Effector CD8-positive, alpha-beta T cell (primary cell): Measurements from ENCODE around the gene SLC7A9.
"Not testable (repeated sequence)": the region's sequence is repeated elsewhere in the genome, so short reads cannot be mapped to it uniquely, and the experiment has no call there.

Experiments used
- DNase-seq: peaks from one replicate; lab custom pipeline; 2025; lab: John Stamatoyannopoulos, UW

SLC7A9 gene

GRCh38 chr19:32864318-32865007 is 5.1 kb downstream of the SLC7A9 start:
- DNase-seq: no peak

GRCh38 chr19:32863841-32864240 is 5.7 kb downstream of the SLC7A9 start:
- no peak for DNase-seq

GRCh38 chr19:32863301-32863700 is 6.3 kb downstream of the SLC7A9 start:
- DNase-seq: no peak

GRCh38 chr19:32862741-32863140 is 6.8 kb downstream of the SLC7A9 start:
- DNase-seq: no peak

DNA sequence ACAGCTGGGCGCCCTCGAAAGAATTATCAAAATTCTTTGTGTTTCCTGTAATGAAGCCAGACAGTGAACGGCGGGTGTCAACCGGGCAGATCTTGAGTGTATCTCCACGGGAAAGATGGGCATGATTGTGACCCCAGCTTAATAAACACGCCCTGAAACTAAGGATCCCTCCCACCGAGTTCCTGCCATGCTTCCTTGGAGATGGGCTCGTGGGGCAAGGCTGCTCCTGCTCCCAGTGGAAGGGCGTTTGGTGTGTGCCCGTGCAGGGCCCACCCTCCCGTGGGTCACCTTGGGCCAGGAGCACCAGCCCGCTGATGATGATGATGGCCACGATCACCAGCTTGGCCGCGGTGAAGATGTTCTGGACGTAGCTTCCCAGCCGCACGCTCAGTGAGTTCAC is 7.4 kb downstream of the SLC7A9 start:
- no peak for DNase-seq

DNA sequence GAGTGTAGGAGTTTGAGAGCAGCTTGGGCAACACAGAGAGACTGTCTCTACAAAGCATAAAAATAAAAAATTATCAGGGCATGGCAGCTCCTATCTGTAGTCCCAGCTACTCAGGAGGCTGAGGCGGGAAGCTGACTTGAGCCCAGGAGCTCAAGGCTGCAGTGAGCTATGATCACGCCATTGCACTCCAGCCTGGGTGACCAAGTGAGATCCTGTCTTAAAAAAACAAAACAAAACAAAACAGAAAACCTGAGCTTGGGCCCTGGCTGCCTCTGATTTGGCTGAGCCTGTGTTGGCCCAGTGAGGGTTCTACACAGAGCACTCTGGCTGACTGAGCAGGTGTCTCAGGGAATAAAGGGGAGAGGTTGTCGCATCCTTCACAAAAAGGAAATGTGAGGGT is 8.0 kb downstream of the SLC7A9 start:
- DNase-seq: no peak

DNA sequence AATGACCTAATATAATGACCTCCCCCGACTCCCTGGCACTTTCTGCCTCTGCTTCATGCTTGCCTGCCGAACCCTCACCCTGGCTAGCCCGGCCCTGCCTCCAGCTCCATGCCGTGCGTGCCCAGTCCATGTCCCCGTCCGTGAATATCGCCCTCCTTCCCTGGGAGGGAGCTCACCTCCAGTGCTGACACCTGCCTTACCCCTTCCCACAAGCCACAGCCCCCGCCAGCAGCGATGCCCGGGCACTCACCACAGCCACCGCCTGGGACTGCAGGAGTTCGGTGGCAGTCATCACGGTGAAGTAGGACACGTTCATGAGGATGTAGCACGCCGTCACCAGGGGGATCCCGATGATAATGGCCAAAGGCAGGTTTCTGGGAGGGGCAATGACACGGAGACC is 10.0 kb downstream of the SLC7A9 start:
- DNase-seq: no peak

- no peak for DNase-seq
These were observed 11.0 kb downstream of the SLC7A9 start for GRCh38 chr19:32858559-32858958.

- no peak for DNase-seq
These were observed 11.4 kb downstream of the SLC7A9 start for GRCh38 chr19:32858155-32858554.

DNA sequence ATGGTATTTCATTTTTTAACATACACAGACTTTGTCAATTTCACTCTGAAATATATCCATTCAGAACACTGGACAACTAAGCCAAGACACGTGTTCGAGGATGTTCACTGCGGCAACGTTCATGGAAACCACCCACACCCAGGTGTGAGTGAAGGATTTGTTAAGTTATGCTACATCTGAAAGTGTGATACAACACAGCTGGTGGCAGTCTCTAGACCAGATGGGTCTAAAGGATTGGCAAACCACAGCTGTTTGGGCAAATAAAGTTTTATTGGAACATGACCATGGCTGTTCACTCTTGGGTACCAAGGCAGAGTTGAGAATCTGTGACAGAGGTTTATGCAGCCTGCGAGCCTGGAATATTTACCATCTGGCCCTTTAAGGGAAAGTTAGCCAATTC is 12.0 kb downstream of the SLC7A9 start:
- DNase-seq: no peak

- not testable (repeated sequence) for DNase-seq
These were observed 12.7 kb downstream of the SLC7A9 start for GRCh38 chr19:32856818-32857217.

DNA sequence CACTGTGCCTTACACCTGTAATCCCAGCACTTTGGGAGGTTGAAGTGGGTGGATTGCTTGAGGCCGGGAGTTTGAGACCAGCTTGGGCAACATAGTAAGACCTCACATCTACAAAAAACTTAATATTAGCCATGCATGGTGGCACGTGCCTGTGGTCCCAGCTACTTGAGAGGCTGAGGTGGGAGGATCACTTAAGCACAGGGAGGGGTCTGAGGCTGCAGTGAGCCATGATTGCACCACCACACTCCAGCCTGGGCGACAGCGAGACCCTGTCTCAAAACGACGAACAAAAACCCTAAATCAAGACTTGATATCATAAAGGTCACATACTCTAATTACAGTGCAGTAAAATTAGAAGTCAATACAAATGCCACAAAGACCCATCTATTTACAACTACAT is 17.4 kb downstream of the SLC7A9 start:
- DNase-seq: no peak

- DNase-seq: not testable (repeated sequence)
These were observed 21.5 kb downstream of the SLC7A9 start for GRCh38 chr19:32848035-32848434.

DNA sequence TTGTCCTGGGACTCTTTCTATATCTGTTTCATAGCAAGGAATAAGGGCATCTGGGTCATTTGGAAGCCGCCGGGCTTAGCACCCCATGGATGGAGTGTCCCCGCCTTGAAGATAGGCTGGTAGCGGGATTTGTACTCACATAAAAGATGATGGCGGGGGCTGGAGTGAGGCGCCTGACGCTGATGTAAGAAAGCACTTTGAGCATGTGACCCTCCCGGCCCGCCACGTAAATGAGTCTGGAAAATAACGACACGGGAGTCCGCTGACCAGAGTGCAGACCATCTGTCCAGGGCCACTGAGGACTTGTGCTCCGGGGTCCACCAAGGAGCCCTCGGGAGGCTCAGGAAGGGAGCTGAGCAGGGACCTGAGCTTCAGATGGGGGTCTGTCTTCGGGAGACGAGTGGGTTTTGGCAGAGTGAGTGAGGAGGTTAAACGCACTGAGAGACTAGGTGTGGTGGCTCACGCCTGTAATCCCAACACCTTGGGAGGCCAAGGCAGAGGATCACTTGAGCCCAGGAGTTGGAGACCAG is 25.8 kb downstream of the SLC7A9 start:
- no peak for DNase-seq

DNA sequence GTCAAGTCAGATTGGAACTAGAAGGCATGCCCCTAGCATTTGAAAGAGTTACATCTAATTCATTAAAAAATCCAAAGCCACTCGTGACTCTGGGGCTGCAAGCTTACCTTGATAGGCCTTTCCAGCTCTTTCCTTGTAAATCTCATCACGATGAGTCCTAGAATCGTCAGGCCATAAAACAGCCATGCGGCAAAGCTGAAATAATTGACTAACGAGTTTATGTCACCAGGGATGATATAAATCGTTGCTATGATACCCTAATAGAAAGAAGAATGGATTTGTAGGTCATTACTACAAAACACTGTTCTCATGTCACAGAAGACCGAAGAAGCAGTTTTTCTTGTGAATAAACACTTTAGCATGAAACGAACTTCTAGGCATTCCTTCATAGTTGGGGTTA is 27.5 kb downstream of the SLC7A9 start:
- no peak for DNase-seq

GRCh38 chr19:32837531-32837930 is 32.0 kb downstream of the SLC7A9 start:
- no peak for DNase-seq

GRCh38 chr19:32833388-32833787 is 36.2 kb downstream of the SLC7A9 start:
- DNase-seq: not testable (repeated sequence)

GRCh38 chr19:32832825-32833224 is 36.7 kb downstream of the SLC7A9 start:
- not testable (repeated sequence) for DNase-seq

- DNase-seq: not testable (repeated sequence)
These were observed 37.5 kb downstream of the SLC7A9 start for GRCh38 chr19:32832094-32832493.

GRCh38 chr19:32831611-32832010 is 38.0 kb downstream of the SLC7A9 start:
- no peak for DNase-seq

GRCh38 chr19:32830231-32831014 is 39.1 kb downstream of the SLC7A9 start:
- DNase-seq: no peak

- no peak for DNase-seq
These were observed 40.1 kb downstream of the SLC7A9 start for GRCh38 chr19:32829345-32829896.
